GM19455 (cell line): ENCODE results near the gene ASH1L.
"Not testable (repeated sequence)": the region's sequence is repeated elsewhere in the genome, so short reads cannot be mapped to it uniquely, and the experiment has no call there.

ENCODE experiments used
- ATAC-seq: cut with Tn5 transposase; IDR thresholded peaks from one replicate; pipeline ENCODE4 v1.9.1; 2021; ENCODE audit not compliant: unreplicated experiment

ASH1L gene, protein sequence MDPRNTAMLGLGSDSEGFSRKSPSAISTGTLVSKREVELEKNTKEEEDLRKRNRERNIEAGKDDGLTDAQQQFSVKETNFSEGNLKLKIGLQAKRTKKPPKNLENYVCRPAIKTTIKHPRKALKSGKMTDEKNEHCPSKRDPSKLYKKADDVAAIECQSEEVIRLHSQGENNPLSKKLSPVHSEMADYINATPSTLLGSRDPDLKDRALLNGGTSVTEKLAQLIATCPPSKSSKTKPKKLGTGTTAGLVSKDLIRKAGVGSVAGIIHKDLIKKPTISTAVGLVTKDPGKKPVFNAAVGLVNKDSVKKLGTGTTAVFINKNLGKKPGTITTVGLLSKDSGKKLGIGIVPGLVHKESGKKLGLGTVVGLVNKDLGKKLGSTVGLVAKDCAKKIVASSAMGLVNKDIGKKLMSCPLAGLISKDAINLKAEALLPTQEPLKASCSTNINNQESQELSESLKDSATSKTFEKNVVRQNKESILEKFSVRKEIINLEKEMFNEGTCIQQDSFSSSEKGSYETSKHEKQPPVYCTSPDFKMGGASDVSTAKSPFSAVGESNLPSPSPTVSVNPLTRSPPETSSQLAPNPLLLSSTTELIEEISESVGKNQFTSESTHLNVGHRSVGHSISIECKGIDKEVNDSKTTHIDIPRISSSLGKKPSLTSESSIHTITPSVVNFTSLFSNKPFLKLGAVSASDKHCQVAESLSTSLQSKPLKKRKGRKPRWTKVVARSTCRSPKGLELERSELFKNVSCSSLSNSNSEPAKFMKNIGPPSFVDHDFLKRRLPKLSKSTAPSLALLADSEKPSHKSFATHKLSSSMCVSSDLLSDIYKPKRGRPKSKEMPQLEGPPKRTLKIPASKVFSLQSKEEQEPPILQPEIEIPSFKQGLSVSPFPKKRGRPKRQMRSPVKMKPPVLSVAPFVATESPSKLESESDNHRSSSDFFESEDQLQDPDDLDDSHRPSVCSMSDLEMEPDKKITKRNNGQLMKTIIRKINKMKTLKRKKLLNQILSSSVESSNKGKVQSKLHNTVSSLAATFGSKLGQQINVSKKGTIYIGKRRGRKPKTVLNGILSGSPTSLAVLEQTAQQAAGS (N-terminal part only)

DNA sequence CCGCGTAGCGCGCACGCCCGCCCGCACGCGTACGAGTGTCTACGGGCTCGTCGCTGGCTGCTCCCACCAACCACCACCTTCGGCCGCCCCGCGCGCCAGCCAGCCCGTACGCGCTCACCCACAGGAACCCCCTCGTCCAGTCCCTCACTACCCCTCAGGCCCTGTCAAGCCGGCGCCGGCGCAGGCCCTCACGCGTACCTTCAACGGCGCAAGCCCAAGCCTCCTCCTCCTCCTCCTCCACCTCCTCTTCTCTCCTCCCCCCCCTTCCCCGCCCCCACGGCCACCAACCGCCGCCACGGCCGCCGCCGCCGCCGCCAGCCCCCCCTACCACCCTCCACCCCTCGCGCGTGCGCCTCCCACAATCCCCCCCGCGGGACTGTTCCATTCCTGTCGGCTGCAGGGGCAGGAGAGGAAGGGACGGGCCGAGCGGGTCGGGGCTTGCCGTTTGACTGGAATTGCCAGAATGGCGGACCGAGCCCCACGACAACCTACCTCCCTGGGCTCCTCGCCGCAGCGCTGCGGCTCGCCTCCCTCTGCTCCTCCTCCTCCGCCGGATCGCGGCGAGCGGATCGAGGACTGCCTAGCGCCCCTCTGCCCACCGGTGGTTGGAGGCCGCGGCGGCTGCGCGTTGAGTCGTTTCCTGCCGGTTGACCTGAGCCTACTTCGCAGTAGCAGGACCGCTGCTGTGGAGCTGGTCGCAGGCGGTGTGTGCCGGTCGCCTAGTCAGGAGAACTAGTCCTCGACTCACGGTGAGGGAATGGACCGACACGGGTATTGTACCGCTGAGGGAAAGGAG is at the start of gene ASH1L:
Gene ASH1L, minus strand, starts transcription at position 223 of the 796 bp plus-strand sequence. CDS start 41,284 bp downstream, outside the sequence.
- ATAC-seq = peak; percentile 75

DNA sequence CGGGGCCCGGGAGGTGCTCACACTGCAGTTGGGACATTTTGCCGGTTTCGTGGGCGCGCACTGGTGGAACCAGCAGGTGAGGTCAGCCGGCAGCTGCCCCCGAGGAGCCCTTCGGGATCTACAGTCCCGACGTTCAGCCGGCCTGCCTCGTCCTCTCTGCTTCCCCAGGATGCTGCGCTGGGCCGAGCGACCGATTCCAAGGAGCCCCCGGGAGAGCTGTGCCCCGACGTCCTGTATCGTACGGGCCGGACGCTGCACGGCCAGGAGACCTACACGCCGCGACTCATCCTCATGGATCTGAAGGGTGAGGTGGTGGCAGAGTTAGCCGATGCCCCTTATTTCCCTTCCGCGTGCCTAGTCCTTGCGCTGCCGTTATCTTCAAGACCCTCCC is 47.6 kb upstream of the ASH1L start:
- ATAC-seq = not testable (repeated sequence)

DNA sequence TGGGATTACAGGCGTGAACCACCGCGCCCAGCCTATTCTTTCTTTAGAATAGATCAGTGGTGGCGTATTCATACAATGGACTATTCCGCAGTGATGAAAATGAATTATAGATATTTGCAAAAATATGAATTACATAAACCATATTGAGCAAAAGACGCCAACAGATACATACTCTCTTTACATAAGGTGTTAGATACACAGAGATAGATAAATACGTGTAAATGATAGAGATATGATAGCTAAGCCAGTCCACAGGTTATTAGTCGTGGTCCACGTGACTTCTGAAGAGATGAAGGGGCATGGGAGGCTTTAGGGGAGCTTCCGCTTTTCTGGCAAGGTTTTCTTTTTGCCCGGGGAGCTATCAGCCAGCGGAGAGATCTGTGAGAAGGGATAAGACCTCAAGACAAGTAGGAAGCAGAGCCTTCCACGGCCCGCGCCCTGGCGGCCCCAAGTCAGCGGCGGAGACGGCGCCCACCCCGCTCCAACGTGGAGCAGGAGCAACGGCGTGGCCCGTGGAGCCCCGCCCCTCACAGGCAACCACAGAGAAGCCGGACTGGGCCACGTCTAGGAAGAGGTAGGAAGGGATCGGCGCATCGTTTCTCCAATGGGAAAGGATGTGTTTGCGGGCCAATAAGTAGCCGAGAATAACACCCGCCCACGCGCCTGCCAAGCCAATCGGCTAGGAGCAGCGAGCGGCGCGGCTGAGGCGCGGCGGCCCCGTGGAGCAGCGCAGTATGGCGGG is 47.1 kb upstream of the ASH1L start, which contains the start of gene MSTO1:
Gene MSTO1, plus strand, starts transcription at position 704 of the 742 bp plus-strand sequence. Its CDS starts 31 bp downstream, at position 735.
- ATAC-seq = peak; percentile 89

DNA sequence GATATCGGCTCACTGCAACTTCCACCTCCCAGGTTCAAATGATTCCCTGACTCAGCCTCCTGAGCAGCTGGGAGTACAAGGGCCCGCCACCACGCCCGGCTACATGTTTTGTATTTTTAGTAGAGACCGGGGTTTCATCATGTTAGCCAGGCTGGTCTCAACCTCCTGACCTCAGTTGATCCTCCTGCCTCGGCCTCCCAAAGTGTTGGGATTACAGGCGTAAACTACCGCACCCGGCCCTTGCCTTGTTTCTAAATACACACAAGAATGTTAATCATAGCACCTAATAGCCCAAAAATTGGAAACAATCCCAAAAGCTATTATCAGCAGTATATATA is 46.3 kb upstream of the ASH1L start:
- no peak for ATAC-seq

DNA sequence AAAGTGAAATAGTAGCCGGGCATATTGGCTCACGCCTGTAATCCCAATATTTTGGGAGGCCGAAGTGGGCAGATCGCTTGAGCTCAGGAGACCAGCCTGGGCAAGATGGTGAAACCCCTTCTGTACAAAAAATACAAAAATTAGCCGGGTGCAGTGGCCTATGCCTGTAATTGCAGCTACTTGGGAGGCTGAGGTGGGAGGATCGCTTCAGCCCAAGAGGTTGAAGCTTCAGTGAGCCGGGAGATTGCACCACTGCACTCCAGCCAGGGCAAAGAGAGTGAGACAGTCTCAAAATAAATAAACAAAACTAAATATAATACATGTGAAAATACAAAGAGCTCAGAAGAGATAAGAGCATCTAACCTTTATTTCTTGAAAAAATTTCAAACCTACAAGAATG is 45.1 kb upstream of the ASH1L start:
- no peak for ATAC-seq

DNA sequence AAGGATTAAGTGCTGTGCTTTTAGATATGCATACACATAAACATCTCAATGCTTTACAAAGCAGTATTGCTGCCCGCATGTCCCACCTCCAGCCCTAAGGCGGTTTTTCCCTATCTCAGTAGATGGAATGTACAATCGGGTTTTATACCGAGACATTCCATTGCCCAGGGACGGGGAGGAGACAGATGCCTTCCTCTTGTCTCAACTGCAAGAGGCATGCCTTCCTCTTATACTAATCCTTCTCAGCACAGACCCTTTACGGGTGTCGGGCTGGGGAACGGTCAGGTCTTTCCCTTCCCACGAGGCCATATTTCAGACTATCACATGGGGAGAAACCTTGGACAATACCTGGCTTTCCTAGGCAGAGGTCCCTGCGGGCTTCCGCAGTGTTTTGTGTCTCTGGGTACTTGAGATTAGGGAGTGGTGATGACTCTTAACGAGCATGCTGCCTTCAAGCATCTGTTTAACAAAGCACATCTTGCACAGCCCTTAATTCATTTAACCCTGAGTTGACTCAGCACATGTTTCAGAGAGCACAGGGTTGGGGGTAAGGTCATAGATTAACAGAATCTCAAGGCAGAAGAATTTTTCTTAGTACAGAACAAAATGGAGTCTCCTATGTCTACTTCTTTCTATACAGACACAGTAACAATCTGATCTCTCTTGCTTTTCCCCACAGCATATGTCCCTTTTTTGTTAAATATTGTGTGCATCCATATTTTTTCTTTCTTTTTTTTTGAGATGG is 37.4 kb upstream of the ASH1L start:
- ATAC-seq = not testable (repeated sequence)

DNA sequence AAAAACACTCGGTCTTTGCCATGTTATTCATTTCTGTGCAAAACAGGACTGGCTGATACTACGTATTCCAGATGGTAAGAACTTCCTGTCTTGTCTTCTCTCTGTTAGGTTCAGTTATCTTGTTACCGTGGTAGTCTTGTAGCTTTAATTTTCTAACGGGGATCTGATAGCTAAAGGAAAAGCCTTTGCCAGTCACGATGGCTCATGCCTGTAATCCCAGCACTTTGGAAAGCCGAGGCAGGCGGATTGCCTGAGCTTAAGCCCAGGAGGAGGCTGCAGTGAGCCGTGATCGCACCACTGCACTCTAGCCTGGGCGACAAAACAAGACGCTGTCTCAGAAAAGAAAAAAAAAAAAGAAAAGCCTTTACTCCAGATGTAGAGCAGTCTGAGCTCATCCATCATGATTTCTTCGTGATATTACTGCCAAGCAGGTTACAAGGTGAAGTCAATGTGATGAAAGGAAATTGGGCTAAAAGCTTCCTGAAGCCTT is 36.3 kb upstream of the ASH1L start:
- no peak for ATAC-seq

DNA sequence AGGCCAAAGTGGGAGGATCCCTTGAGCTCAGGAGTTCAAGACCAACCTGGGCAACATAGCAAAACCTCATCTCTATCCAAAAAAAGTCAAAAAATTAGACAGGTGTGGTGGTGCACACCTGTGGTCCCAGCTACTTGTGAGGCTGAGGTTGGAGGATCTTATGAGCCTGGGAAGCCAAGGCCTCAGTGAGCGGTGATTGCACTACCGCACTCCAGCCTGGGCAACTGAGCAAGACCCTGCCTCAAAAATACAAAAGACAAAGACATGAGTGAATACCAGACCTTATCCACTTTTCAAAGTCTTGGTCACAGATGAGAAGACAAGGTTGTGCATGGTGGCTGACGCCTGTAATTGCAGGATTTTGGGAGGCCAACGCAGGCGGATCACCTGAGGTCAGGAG is 34.3 kb upstream of the ASH1L start:
- ATAC-seq = no peak

DNA sequence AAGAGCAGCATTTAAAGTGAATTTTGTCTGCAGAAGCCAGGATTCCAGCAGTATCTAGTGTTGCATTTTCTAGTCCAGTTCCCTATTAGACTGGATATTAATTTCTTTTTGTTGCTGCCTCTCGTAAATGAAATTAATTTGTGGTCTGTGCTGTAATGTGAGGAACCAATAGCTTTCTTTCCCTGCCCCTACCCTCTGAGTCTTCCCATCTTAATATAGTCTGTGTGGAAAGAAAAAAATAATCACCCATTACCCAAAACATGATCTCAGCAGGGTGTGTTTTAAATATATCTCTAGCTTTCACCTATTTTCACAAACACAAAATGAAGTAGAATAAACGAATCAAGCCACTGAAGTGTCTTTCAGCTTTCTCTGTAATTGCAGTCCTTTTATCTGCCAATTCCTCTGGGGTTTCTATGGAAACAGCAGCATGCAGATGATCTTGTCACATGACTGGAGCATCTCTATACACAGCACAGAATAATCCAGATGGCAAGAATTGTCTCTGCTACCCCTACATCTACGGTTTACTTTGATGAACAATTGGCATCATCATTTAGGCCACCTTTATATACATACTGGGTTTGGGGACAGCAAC is 33.4 kb upstream of the ASH1L start:
- ATAC-seq = not testable (repeated sequence)

DNA sequence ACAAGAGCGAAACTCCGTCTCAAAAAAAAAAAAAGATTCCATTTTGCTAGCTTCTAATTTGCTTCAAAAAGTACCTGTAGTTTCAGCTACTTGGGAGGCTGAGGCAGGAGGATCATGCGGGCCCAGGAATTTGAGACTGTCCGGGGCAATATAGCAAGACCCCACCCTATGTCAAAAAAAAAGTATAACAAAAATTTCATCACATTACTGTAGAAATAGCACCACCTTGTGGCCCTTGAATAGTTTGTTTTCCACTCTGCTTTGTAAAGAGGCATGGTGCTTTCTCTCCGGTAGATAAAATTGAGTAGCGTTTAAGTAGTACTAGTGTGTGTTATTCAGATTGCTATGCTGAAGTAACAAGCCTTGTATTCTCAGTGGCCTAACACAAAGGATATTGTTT is 29.2 kb upstream of the ASH1L start:
- ATAC-seq = no peak

DNA sequence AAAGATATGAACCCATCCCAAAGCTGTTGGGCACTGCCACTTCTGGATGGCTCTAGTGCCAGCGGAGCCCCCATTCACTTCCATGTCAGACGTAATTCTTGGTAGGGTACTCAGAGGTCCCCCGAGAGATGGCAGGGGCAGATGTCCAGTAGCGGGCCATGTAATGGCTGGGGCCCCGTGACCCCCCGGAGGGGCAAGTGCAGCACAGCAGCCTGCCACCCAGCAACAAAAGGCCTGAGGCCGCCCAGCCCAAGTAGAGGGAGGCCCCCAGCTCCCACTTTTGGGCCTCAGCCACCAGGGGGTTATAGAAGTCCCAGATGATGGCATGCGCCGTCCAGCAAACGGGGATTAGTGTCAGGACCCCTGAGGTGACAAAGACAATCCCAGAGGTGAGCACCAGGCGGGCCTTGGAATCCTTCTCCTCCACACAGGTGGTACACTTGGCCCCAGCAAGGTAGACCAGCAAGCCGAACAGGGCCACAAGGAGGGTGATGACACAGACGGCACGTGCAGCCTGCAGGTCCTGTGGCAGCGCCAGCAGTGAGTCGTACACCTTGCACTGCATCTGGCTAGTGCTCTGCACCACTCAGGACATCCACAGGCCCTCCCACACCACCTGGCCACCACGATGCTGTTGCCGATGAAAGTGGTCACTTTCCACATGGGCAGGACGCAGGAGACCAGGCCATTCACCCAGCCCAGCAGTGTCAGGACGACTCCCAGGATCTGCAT is 28.1 kb upstream of the ASH1L start:
- not testable (repeated sequence) for ATAC-seq

DNA sequence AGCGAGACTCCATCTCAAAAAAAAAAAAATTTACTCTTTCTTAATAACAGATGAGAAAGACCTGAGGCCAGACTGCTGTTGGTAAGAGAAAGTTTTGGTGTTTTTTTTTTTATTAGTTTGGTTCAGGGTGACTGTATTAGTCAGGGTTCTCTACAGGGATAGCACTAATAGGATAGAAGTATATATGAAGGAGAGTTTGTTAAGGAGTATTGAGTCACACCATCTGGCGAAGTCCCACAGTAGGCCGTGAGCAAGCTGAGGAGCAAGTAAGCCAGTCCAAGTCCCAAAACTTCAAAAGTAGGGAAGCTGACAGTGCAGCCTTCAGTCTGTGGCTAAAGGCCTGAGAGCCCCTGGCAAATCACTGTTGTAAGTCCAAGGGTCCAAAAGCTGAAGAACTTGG is 26.7 kb upstream of the ASH1L start:
- ATAC-seq = not testable (repeated sequence)

DNA sequence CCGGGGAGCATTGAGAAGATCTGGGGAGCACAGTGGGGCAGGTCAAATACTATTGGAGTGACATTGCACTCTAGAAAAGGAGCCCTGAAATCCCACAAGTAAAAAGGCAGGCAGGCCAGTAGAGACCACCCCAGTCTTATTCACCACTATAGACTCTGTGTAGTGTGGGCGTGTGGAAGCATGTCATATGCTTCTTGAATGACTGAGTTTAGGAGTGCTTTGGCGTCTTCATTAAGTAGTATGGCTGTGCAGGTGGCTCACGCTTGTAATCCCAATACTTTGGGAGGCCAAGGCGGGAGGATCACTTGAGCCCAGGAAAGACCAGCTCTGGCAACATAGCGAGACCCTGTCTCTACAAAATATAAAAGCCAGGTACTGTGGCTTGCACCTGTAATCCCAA is 21.2 kb upstream of the ASH1L start:
- not testable (repeated sequence) for ATAC-seq

DNA sequence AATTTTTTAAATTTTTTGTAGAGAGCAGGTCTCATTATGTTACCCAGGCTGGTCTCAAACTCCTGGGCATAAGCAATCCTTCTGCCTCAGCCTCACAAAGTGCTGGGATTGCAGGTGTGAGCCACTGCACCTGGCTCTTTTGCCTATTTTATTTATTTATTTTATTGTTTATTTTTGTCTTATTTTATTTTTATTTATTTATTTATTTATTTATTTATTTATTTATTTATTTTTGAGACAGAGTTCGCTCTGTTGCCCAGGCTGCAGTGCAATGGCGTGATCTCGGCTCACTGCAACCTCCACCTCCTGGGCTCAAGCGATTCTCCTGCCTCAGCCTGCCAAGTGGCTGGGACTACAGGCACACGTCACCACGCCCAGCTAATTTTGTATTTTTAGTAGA is 13.0 kb upstream of the ASH1L start:
- not testable (repeated sequence) for ATAC-seq

DNA sequence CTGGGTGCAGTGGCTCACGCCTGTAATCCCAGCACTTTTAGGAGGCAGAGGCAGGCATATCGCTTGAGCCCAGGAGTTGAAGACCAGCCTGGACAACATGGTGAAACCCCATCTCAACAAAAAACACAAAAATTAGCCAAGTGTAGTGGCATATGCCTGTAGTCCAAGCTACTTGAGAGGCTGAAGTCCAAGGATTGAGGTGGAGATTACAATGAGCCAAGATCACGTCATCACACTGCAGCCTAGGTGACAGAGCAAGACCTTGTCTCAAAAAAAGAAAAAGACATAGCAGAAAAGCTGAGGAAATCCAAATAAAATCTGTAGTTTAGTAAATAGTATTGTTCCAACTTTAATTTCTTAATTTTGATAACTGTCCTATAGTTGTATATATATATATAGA is 11.5 kb upstream of the ASH1L start:
- ATAC-seq = no peak

DNA sequence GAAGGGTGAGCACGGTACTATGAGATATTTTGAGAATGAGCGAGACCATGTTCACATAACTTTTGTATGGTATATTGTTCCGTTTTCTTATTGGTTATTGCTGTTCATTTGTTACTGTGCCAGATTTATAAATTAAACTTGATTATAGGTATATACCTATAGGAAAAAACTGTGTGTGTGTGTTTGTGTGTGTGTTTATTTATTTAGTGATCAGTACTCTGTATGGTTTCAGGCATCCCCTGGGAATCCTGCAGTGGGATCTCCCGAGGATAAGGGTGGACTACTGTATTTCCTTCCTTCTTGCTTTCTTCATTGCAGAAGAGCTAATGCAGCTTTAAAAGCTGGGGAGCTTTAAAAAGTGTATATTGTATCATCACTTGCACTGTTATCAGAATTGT is 8.0 kb upstream of the ASH1L start:
- no peak for ATAC-seq

DNA sequence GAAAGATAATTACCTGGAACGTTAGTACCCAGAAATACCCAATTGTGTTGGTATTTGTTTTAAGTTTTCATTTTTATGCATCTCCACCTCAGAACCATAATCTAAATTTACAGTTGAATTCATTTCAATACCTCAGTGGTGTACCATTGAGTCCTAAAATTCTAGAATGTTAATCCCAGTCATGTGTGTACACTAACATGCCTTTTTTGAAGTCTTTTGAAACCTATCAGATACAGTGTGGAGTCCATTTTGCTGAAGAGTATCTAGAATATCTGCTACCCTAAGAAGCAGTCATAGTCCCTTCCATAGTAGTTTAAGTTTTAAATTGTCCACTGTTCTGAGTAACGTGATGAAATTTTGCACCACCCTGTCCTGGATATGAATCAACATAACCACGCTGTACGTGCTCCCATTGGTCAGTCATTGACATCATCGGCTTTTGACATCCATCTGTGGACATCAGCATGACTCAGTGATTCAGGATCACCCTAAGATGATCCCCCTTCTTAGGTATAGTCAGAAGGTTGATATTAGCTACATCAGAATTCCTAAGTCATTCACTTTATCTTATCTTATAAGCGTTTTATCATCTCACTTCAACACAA is 7.5 kb upstream of the ASH1L start:
- ATAC-seq = no peak
